Adipose tissue (tissue), 3 donors: Measurements from ENCODE around the gene PRKCE. TPM values are rescaled to one million over a fixed set of nuclear protein-coding genes. Genes with fewer than 3 reads are reported as not detected.

Experiments
- H3K27ac ChIP-seq: one replicate; pipeline ENCODE4 v1.5.1; 2013; ENCODE audit warnings: low read depth, low read length
- WGBS, 3 donors: extraction: QIAGEN DNeasy Blood & Tissue Kit; methylation state at CpG; one replicate each; pipeline ENCODE4 v1.1.7; 2013; 5-methylcytosine and 5-hydroxymethylcytosine counted together
- polyA plus RNA-seq, 3 donors: library from polyadenylated mRNA; stranded (reverse); fragments of 200-250 nt; gene quantifications; one replicate each; pipeline ENCODE4 v1.2.3, GENCODE V29; 2013
- donor health status: healthy with polysubstance abuse.
- donor health status: Bipolar disorder and iron deficiency.
- donor health status: healthy.

Gene PRKCE
- polyA plus RNA-seq, 3 donors = 2.8 to 4.6 (median 3.5) TPM

GRCh38 chr2:46009772-46010171 is 358.3 kb downstream of the PRKCE start:
- no peak overlapping the region for H3K27ac ChIP-seq
- 42 to 51% (median 44%) methylated on average over 2 of the region's 2 CpGs for WGBS, 3 donors

- H3K27ac ChIP-seq = no peak overlapping the region
- WGBS, 3 donors = 86 to 91% (median 90%) methylated on average over 5 of the region's 5 CpGs
These were observed 358.9 kb downstream of the PRKCE start for GRCh38 chr2:46010223-46010924.

GRCh38 chr2:46010925-46011490 is 359.5 kb downstream of the PRKCE start:
- WGBS, 3 donors = 32 to 36% (median 32%) methylated on average over 3 of the region's 3 CpGs
- no peak overlapping the region for H3K27ac ChIP-seq

- no peak overlapping the region for H3K27ac ChIP-seq
- WGBS, 3 donors = 52 to 62% (median 58%) methylated on average over 3 of the region's 3 CpGs
These were observed 361.3 kb downstream of the PRKCE start for GRCh38 chr2:46012618-46013240.

GRCh38 chr2:46013726-46014125 is 362.3 kb downstream of the PRKCE start:
- WGBS, 3 donors = 92 to 94% (median 93%) methylated on average over 5 of the region's 5 CpGs
- no peak overlapping the region for H3K27ac ChIP-seq

GRCh38 chr2:46014911-46015654 is 363.6 kb downstream of the PRKCE start:
- WGBS, 3 donors = 45 to 79% (median 50%) methylated on average over 6 of the region's 6 CpGs
- H3K27ac ChIP-seq = no peak overlapping the region

- WGBS, 3 donors = 58 to 64% (median 61%) methylated on average over 7 of the region's 7 CpGs
These were observed 364.2 kb downstream of the PRKCE start for GRCh38 chr2:46015671-46016070.

GRCh38 chr2:46016091-46016490 is 364.6 kb downstream of the PRKCE start:
- H3K27ac ChIP-seq = no peak overlapping the region
- 94 to 97% (median 95%) methylated on average over 6 of the region's 6 CpGs for WGBS, 3 donors

More at GRCh38 chr2:46015671-46016070, 364.2 kb downstream of the PRKCE start:
- H3K27ac ChIP-seq = no peak overlapping the region

GRCh38 chr2:46018773-46019591 is 367.5 kb downstream of the PRKCE start:
- H3K27ac ChIP-seq = no peak overlapping the region
- WGBS, 3 donors = 77 to 78% (median 78%) methylated on average over 10 of the region's 10 CpGs

- WGBS, 3 donors = 94 to 98% (median 96%) methylated on average over 2 of the region's 2 CpGs
- H3K27ac ChIP-seq = no peak overlapping the region
These were observed 368.9 kb downstream of the PRKCE start for GRCh38 chr2:46020416-46020815.

GRCh38 chr2:46023165-46023854 is 371.8 kb downstream of the PRKCE start:
- no peak overlapping the region for H3K27ac ChIP-seq
- 63 to 88% (median 75%) methylated on average over 3 of the region's 3 CpGs for WGBS, 3 donors

GRCh38 chr2:46024146-46024779 is 372.8 kb downstream of the PRKCE start:
- H3K27ac ChIP-seq = no peak overlapping the region
- 77 to 88% (median 79%) methylated on average over 5 of the region's 5 CpGs for WGBS, 3 donors

- no peak overlapping the region for H3K27ac ChIP-seq
- 55 to 65% (median 61%) methylated on average over 6 of the region's 6 CpGs for WGBS, 3 donors
These were observed 373.6 kb downstream of the PRKCE start for GRCh38 chr2:46025081-46025480.

GRCh38 chr2:46025676-46026075 is 374.2 kb downstream of the PRKCE start:
- H3K27ac ChIP-seq = no peak overlapping the region
- WGBS, 3 donors = 82 to 100% (median 97%) methylated on average over 1 of the region's 1 CpG

GRCh38 chr2:46026431-46026830 is 375.0 kb downstream of the PRKCE start:
- no peak overlapping the region for H3K27ac ChIP-seq
- 75 to 93% (median 92%) methylated on average over 1 of the region's 1 CpG for WGBS, 3 donors

- WGBS, 3 donors = 39 to 72% (median 57%) methylated on average over 5 of the region's 5 CpGs
- H3K27ac ChIP-seq = no peak overlapping the region
These were observed 377.9 kb downstream of the PRKCE start for GRCh38 chr2:46029332-46029811.

- 88 to 96% (median 95%) methylated on average over 2 of the region's 2 CpGs for WGBS, 3 donors
- H3K27ac ChIP-seq = no peak overlapping the region
These were observed 378.9 kb downstream of the PRKCE start for GRCh38 chr2:46030330-46030729.
